Measurements from ENCODE around the gene KCNS1.

DNA sequence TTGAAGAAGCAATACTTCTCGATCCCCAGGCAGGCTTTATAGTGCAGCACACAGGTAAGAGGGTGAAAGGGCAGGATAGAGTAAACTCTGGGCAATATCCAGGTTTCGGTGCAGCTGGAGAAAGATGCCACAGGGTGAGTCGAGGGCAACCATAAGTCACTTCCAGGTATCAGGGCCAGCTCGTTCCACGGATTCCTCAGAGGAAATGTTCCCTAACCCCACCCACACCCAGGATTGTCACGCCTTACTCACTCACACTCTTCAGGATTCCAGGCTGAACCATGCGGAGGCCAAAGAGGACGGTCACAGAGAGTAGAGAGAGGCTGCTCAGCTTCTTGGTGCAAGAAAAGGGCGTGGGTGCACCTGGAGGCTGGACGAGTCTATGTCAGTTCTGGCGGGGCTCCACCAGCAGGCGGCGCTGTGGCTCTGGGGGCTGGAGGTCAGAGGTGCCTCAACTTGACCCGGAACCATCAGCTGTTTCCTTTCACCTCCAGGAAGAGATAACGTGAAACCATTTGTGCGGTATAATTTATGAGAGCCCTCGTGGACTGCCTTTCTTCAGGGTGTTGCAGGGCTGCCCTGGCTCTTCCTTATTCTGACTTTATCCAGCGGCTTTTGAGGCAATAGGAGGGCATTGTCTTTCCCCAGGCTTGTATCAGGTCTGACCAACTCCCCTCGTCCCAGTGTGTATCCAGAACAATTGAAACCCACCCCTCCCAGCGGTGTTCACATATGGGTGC, 37.8 kb upstream of the KCNS1 start:
- TF ChIP-seq, protein P1, sequence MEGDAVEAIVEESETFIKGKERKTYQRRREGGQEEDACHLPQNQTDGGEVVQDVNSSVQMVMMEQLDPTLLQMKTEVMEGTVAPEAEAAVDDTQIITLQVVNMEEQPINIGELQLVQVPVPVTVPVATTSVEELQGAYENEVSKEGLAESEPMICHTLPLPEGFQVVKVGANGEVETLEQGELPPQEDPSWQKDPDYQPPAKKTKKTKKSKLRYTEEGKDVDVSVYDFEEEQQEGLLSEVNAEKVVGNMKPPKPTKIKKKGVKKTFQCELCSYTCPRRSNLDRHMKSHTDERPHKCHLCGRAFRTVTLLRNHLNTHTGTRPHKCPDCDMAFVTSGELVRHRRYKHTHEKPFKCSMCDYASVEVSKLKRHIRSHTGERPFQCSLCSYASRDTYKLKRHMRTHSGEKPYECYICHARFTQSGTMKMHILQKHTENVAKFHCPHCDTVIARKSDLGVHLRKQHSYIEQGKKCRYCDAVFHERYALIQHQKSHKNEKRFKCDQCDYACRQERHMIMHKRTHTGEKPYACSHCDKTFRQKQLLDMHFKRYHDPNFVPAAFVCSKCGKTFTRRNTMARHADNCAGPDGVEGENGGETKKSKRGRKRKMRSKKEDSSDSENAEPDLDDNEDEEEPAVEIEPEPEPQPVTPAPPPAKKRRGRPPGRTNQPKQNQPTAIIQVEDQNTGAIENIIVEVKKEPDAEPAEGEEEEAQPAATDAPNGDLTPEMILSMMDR (conservative IDR thresholded peaks at IDR 0.05 in 1 of 2, IDR thresholded peaks at IDR 0.05 in 1 of 2; ENCODE audit: extremely low read depth in 1 of 2, insufficient read depth in 1 of 2, low read depth in 1 of 2, low read length in 2 of 2) = peak; percentile 88 to 91
- no peak for TF ChIP-seq EZH2 (IDR thresholded peaks at IDR 0.05; ENCODE audit: borderline replicate concordance, low read length)
